ENCODE measurements around the gene SUN5. TPM values are rescaled to one million over a fixed set of nuclear protein-coding genes. Genes with fewer than 3 reads are reported as not detected.

The SUN5 gene
- total and polyA plus RNA-seq, 2 experiments from 2014 or later = not detected

GRCh38 chr20:32987044-32987825 lies 17.0 kb downstream of the SUN5 start:
- no peaks in the 10 kb centered on the region for H3K79me2 ChIP-seq
- peaks cover 12% of the 10 kb centered on the region for H3K4me1 ChIP-seq (ENCODE audit: insufficient read depth)
- TF ChIP-seq EZH2 (IDR thresholded peaks at IDR 0.05; ENCODE audit: borderline replicate concordance) (no peak), EZH2phosphoT487 (IDR thresholded peaks at IDR 0.05; ENCODE audit: low read depth, severe bottlenecking, unreplicated experiment) (no peak), CTCF (IDR thresholded peaks at IDR 0.05; ENCODE audit: poor library complexity) (no peak)
- no peak overlapping the region for H3K4me2 ChIP-seq
- no peak overlapping the region for H3K4me3 ChIP-seq
- peaks cover 6% of the 10 kb centered on the region for H3K27me3 ChIP-seq
- no peak for DNase-seq (ENCODE audit: low spot score)
- no peaks in the 10 kb centered on the region for H4K20me1 ChIP-seq (ENCODE audit: insufficient read depth, poor library complexity, severe bottlenecking)
- whole genome bisulfite sequencing (ENCODE audit: low lambda C conversion rate, missing lambda C conversion rate) = 92% methylated on average over 11 of the region's 11 CpGs
- no peaks in the 10 kb centered on the region for H3K36me3 ChIP-seq (replicated peaks; ENCODE audit: insufficient read depth, low read depth)
- no peak overlapping the region for H2AFZ ChIP-seq
- no peaks in the 10 kb centered on the region for H3K9me2 ChIP-seq (replicated peaks; ENCODE audit: insufficient read depth)
- H3K27ac ChIP-seq = no peak overlapping the region
- no peaks in the 10 kb centered on the region for H3K9me3 ChIP-seq (ENCODE audit: low read depth)

- Histone ChIP-seq H3K79me2 (no peaks in the 10 kb centered on the region), H3K9me3 (ENCODE audit: low read depth) (no peaks in the 10 kb centered on the region), H3K4me1 (ENCODE audit: insufficient read depth) (peaks cover 12% of the 10 kb centered on the region), H3K4me2 (no peak overlapping the region), H4K20me1 (ENCODE audit: insufficient read depth, poor library complexity, severe bottlenecking) (no peaks in the 10 kb centered on the region), H3K27me3 (peaks cover 2% of the 10 kb centered on the region), H3K36me3 (replicated peaks; ENCODE audit: insufficient read depth, low read depth) (no peaks in the 10 kb centered on the region), H3K4me3 (no peak overlapping the region), H3K27ac (no peak overlapping the region), H3K9me2 (replicated peaks; ENCODE audit: insufficient read depth) (no peaks in the 10 kb centered on the region), H2AFZ (no peak overlapping the region)
- no peak for DNase-seq (ENCODE audit: low spot score)
- WGBS (ENCODE audit: low lambda C conversion rate, missing lambda C conversion rate) = 86% methylated on average over 13 of the region's 18 CpGs
- TF ChIP-seq EZH2phosphoT487 (IDR thresholded peaks at IDR 0.05; ENCODE audit: low read depth, severe bottlenecking, unreplicated experiment) = no peak
- TF ChIP-seq CTCF (IDR thresholded peaks at IDR 0.05; ENCODE audit: poor library complexity) = no peak
- TF ChIP-seq EZH2 (IDR thresholded peaks at IDR 0.05; ENCODE audit: borderline replicate concordance) = no peak
Measured at GRCh38 chr20:32986331-32986966, 17.8 kb downstream of the SUN5 start.

- WGBS (ENCODE audit: low lambda C conversion rate, missing lambda C conversion rate) = 91% methylated on average over 6 of the region's 6 CpGs
- Histone ChIP-seq H3K27me3 (no peaks in the 10 kb centered on the region), H3K36me3 (replicated peaks; ENCODE audit: insufficient read depth, low read depth) (no peaks in the 10 kb centered on the region), H3K9me3 (ENCODE audit: low read depth) (no peaks in the 10 kb centered on the region), H3K4me3 (no peak overlapping the region), H4K20me1 (ENCODE audit: insufficient read depth, poor library complexity, severe bottlenecking) (no peaks in the 10 kb centered on the region), H2AFZ (no peak overlapping the region), H3K4me1 (ENCODE audit: insufficient read depth) (peaks cover 12% of the 10 kb centered on the region), H3K4me2 (no peak overlapping the region), H3K79me2 (no peaks in the 10 kb centered on the region), H3K27ac (no peak overlapping the region), H3K9me2 (replicated peaks; ENCODE audit: insufficient read depth) (no peaks in the 10 kb centered on the region)
- no peak for TF ChIP-seq EZH2phosphoT487 (IDR thresholded peaks at IDR 0.05; ENCODE audit: low read depth, severe bottlenecking, unreplicated experiment)
- TF ChIP-seq CTCF (IDR thresholded peaks at IDR 0.05; ENCODE audit: poor library complexity) = no peak
- TF ChIP-seq EZH2 (IDR thresholded peaks at IDR 0.05; ENCODE audit: borderline replicate concordance) = no peak
- DNase-seq (ENCODE audit: low spot score) = no peak
Measured at GRCh38 chr20:32985596-32985995, 18.6 kb downstream of the SUN5 start.

Data from hepatocyte (in vitro differentiated cells).